Activated CD4-positive, CD25-positive, alpha-beta regulatory T cell treated with anti-CD3 and anti-CD28 coated beads, Interleukin-2, amount 50 U/mL, for 24 hours (primary cell): Measurements from ENCODE around the gene ADCY4.

Experiments
- ATAC-seq, 2 donors: fragments of 150-1000 bp; cut with Tn5 transposase; one replicate each; pipeline ENCODE4 v1.10.0; 2021; ENCODE audit warnings: mild to moderate bottlenecking in 1 of 2, moderate library complexity in 1 of 2

The ADCY4 gene

GRCh38 chr14:24296341-24297157 lies 38.3 kb downstream of the ADCY4 start:
- ATAC-seq = peak; percentile 88 to 90

DNA sequence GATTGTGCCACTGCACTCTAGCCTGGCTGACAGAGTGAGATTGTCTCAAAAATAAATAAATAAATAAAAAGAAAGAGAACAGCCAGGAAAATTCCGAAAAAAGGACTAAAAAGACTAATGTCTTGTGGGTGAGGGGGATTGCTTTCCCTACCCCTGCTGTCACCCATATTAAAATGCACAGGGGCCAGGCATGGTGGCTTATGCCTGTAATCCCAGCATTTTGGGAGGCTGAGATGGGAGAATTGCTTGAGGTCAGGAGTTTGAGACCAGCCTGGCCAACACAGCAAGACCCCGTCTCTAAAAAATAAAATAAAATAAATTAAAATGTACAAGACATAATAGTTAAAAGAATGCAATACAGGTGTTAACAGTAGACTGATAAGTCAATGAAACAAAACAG lies 41.3 kb downstream of the ADCY4 start:
- no peak for ATAC-seq

DNA sequence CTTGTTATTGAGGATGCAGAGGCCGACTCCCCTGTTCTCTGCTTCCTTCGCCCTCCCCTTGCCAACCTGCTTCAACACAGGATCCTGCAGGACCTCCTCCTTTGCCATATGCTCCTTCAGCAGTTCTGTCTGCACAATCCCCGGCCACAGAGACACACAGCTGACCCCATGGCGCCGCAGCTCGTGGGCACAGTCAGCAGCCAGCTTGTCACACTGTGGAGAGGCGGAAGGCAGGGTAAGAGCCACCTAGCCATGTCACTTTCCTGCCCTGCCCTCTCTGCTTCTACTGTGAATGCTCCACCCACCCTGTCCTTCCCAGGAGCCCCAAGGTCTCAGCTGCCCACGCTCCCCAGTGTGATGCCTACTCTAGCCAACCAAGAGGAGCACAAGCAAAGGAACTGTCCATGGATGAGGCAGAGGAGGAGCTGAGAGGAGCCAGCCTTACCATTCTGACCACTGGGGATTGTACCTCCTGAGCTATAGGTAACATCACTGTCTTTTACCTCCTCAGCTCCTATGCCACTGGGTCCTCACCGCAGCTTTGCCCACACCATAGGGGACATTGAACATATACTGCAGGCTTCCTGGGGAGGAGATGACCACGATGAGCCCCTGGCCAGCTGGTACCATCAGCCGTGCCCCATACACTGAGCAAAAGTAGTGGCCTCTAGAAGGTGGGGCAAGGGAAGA lies 42.6 kb downstream of the ADCY4 start:
- ATAC-seq = no peak

DNA sequence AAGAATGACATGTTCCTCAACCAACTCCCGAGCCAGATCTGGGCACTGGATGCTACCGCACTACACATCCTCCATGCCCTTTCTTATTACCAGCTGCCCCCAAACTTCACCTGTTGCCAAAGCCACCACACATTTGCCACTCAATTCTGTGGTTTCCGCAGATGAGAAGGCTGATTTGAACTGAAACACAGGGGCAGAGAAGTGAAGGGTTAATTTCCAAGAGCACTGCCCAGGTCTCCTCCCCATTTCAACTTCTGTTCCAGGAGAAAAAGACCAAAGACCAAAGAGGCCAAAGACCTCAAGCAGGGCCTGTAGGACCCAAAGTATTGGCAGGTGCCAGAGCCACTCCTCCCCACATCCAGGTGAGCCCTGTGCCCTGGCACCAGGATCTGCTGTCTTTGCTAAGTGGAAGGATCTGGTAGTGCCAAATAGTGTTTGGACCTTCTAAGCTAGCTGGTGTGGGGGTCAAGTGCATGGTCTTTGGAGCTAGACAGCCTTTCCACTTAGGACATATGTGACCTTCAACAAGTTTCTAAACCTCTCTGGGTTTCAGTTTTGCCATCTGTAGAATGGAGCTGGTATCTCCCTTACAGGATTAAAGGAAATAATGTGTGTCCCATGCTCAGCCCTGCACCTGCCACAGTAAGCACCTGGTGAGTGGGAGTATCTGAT lies 43.3 kb downstream of the ADCY4 start:
- no peak for ATAC-seq

GRCh38 chr14:24290746-24291145 lies 44.1 kb downstream of the ADCY4 start:
- no peak for ATAC-seq

GRCh38 chr14:24289649-24290280 lies 45.1 kb downstream of the ADCY4 start:
- peak; percentile 99 for ATAC-seq

DNA sequence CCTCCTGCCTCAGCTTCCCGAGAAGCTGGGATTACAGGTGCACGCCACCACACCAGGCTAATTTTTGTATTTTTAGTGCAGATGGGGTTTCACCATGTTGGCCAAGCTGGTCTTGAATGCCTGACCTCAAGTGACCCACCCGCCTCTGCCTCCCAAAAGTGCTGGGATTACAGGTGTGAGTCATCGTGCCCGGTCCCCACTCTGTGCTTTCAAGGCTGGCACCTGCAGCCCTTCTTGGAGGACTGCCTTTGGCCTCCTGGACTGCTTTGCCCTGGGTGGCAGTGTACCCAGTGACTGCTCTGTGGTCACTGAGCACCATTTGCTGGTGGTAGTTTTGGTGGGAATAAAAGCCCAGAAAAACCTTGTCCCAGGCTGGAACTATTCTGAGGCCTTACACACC lies 47.9 kb downstream of the ADCY4 start:
- ATAC-seq = no peak

DNA sequence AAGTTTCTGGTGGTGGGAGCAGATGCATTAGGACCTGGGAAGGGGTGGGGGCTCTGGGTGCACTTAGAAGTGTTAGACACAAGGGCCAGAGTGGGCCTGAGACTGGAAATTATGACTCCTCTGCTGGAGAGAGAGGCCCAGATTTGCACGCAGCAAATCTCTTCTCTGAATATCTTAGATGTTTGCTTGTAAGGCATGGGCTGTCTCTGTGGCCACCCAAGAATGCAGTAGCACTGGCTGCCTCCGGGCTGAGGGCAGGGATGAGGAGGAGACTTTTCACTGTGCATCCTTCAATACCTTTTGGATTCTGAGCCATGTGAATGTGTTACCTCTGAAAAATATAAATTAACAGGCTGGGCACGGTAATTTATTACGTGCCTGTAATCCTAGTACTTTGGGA lies 49.5 kb downstream of the ADCY4 start:
- no peak for ATAC-seq

DNA sequence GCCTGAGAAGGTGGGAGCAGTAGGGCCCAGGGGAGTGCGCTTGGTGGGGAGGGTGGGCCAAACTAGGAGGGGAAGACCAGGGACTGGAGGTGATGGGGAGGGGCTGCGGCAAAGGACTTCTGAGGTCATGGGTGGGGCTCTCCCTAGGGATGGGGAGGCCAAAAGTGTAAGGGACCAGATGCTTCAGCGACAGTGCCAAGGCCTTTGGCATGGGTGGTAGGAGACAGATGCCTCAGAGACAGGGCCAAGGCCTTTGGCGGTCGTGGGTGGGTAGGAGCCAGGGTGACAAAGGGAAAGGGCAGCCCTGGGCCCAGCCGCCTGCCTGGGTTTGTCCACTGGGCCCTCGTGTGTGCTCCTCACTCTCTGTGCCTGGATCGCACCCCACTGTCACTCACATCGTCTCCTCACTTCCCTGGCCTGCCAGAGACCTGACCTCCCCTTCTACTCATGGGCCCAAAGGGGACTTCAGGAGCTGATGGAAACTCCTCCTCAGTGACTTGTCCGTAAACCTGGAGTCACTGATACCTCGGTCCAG lies 50.3 kb downstream of the ADCY4 start:
- no peak for ATAC-seq

DNA sequence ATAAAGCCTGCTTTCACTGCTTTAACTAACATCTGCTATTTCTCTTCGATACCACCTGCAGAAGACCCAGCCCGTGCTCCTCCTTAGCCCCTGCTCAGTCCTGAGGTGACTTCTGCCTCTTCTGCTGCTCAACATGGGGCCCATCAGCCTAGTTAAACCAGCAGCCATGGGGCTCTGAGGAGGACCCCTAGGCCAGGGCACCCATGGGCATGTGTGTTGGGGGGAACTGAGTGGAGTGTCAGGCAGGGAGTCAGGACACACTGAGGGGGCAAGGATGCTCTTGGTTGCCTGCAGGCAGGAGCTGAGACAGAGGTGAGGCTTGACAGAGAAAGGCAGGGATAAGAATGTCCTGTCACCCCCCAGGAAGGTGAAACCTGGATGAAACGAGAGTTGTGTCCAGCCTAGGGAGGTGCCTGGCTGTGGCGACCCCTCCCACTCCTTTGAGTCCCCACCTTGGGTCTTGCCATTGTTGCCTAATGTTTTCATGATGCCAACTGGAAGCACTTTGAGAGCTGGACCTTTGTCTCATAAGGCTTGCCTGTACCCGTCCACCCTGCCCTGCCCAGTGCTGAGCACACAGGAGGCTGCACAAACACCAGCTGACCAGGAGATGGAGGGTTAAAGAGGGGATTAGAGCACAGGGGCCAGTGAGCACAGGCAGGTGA lies 50.9 kb downstream of the ADCY4 start:
- ATAC-seq = no peak

DNA sequence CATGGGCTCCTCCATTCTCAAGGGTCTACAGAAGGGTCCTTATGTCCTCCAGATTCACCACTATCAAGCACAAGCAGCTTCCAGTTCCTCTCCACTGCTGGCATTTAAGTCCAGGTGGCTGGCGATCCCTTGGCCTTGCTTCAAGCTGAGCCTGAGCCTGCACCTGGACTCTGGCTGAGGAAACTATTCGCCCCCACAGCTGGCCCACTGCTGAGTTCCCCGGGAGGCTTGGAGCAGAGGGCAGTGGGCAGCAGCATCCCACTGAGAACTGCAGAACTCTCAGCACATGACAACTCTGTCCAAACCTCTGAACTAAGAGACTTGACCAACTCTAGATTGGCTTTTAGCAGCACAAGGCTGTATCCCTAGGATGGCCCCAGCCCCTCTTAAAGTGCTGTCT lies 52.1 kb downstream of the ADCY4 start:
- ATAC-seq = no peak

DNA sequence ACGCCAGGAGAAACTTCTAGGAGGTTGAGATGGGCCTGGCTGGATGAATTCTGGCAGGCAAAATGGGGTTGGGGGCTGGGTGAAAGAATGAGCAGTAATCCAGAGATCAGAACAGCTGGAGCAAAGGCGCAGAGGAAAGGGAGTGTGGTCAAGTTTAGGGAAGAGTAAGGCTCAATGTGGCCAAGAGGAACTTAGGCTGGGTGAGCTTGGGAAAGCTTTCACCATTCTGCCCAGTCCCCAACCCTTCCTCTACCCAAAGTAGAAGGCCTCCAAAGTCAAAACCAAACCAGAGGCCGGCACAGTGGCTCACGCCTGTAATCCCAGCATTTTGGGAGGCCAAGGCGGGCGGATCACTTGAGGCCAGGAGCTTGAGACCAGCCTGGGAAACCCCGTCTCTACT lies 53.2 kb downstream of the ADCY4 start:
- no peak for ATAC-seq

DNA sequence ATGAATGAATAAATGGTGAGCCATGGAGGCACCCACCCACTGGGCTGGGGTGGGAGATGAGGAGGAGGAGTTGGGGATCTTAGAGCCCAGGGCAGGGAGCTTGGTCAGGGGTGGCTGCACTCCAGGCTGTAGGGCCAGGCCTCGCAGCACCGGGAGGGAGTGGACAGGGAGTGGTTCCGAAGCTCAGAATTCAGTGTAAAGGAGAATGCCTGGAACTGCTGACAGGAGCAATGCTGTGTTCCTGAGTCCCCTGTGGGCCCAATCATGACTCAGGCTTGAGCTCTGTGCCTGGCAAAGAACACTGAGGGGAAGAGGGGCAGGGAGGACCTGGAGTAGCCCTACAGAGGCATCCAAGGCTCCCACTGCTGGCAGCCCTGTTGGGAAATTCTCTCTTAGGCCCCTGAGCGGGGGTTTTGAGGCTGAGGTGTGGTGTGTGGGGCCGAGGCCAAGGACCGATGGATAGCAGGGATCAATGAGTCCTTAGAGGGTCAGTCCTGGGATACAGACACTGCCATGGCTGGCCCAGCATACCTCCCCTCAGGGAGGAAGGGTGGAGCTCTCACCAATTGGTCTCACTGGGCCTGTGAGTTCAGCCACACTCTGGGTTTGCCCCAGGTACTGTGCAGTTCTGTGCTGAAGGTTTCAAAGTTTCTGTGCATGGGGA lies 53.9 kb downstream of the ADCY4 start:
- ATAC-seq = no peak

GRCh38 chr14:24279301-24280186 lies 55.3 kb downstream of the ADCY4 start:
- peak; percentile 85 to 91 for ATAC-seq

DNA sequence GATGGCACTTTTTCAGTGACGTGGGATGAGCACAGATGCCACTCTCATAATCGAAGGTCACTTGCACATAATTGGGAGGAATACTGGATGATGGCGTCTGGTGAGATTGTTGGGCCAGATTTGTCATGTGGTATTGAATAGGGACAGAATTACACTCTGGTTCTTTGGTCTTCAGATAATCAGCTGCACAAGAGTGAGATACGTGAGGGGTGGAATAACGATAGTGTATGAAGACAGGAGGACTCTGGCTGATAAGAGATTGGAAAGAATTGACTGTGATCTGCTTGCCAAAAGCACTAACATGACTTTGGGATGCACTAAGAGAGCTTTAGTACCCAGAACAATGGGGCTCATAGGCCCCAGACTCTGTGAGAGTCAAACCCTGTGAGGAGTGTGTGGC lies 56.4 kb downstream of the ADCY4 start:
- ATAC-seq = no peak

DNA sequence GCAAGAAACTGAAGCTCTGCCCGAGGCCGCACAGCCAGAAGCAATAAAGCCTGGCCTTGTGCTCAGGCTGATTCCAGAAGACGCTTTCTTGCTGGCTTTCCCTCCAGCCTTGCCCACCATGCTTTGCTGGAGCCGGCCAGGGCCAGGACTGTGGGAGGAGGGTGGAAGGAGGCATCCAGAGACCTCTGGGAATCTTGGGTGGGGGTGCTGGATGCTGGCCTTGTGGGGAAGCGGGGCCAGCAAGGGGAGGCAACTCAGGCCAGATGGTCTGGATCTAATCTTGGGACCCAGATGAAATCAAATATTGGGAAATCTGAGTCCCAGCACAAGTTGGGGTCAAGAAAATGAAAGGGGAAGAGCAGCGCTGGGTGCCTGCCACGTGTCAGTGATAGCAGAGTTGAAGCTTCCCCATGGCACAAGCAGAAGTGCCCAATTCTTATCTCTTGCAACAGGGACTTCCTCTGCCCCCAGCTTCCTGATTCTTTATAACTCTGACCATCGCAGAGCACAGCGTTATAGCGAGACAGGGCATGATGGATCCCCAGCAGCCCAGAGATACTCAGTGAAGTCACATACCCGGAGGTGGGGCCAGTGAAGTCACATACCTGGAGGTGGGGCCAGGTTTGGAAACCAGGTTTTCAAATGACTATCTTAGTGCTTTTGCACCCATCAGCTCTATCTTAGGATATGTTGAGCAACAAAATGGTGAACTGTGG lies 57.1 kb downstream of the ADCY4 start:
- ATAC-seq = no peak

GRCh38 chr14:24277071-24277470 lies 57.8 kb downstream of the ADCY4 start:
- ATAC-seq = no peak

DNA sequence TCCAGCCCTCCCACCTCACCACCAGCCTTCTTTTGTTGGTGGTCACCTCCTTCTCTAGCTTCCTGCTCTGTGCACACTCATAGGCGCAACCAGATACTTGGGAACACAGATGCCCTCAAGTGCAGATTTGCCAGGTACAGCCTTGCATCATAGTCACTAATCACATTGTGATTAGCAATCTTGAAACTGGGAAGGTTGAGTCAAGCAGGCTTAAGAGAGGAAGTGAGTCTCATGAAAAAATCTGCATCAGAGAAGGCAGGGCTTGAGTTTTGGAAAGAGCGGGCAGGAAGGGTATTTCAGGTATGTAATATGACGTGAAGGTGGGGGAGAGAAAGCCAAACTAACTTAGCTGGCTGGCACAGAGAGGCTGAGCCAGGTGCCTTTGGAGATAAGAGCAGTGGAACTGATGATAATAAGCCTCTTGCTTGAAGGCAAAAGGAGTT lies 60.7 kb downstream of the ADCY4 start:
- peak; percentile 67 to 73 for ATAC-seq

DNA sequence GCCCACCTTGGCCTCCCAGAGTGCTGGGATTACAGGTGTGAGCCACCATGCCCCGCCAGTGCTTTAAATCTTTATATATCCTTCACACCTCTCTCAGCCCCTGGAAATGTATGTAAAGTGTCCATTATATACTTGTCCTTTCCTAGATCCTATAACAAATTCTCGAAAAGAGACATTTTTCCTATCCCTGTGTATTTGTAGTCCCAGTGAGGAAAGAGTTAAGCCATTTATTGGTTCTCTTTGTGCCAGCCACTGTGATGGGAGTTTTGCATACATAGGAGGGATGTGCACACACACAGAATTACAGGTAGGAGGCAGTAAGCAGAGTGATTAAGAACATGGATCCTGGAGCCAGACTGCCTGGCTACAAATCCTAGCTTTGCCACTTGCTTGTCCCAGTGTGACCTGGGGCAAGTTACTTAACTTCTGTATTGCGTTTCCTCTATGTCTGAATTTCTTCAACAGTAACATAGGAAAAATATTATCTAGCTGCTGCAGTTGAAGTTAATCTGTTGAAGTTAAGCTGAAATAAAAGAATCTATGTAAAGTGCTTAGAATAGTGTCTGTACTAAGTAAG lies 61.4 kb downstream of the ADCY4 start:
- ATAC-seq = no peak

DNA sequence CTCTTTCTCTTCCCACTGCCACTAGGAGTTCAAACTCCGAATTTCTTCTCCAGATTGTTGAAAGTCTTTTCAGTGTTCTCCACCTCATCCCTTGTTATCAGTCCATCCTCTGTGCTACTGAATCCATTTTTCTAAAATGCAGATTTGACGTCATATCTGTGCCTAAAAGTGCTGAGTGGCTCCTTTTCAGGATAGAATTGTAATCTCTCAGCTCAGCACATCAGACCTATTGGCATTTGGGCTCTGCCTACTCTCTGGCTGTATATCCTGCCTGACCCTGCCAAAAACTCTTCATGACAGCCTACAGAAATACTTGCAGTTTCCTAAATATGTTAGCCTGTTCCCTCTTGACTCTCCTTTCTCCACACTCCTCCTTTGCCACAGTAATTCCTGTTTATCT lies 62.4 kb downstream of the ADCY4 start:
- no peak for ATAC-seq
